ENCODE results near the gene TEAD2. TPM values are rescaled to one million over a fixed set of nuclear protein-coding genes. Genes with fewer than 3 reads are reported as not detected.

The TEAD2 gene
- polyA plus RNA-seq, 1 donor from 2014 or later, result 1.0 TPM

GRCh38 chr19:49340069-49340864, 21.9 kb downstream of the TEAD2 start:
- Histone ChIP-seq H3K9ac (ENCODE audit: low read length) (no peak overlapping the region), H3K27ac (ENCODE audit: low read length) (no peak overlapping the region), H3K9me3 (ENCODE audit: low read length) (no peaks in the 10 kb centered on the region), H3K27me3 (ENCODE audit: insufficient read depth, low read depth, low read length) (no peaks in the 10 kb centered on the region), H4K20me1 (ENCODE audit: insufficient read depth) (no peaks in the 10 kb centered on the region), H3F3A (ENCODE audit: insufficient read depth, low read length, poor library complexity, severe bottlenecking) (no peaks in the 10 kb centered on the region), H3K79me2 (replicated peaks; ENCODE audit: insufficient read depth, low read length) (no peaks in the 10 kb centered on the region), H3K4me2 (ENCODE audit: low read length) (no peak overlapping the region), H2AFZ (ENCODE audit: low read depth, low read length) (no peak overlapping the region), H3K9me2 (ENCODE audit: insufficient read depth, low read length) (no peaks in the 10 kb centered on the region), H3K36me3 (ENCODE audit: insufficient read depth, low read length) (no peaks in the 10 kb centered on the region), H3K4me3 (ENCODE audit: low read length) (no peak overlapping the region)
- TF ChIP-seq CTCF (IDR thresholded peaks at IDR 0.05; ENCODE audit: poor library complexity, severe bottlenecking) (no peak), EP300 (conservative IDR thresholded peaks at IDR 0.05; ENCODE audit: poor library complexity, severe bottlenecking) (no peak), EZH2 (IDR thresholded peaks at IDR 0.05; ENCODE audit: borderline replicate concordance, insufficient read depth, low read length, poor library complexity, severe bottlenecking) (no peak), SMC3 (conservative IDR thresholded peaks at IDR 0.05; ENCODE audit: poor library complexity) (no peak), RAD21 (conservative IDR thresholded peaks at IDR 0.05) (no peak), REST (IDR thresholded peaks at IDR 0.05; ENCODE audit: borderline replicate concordance) (no peak), TAF1 (IDR thresholded peaks at IDR 0.05; ENCODE audit: low read depth) (no peak), MXI1 (conservative IDR thresholded peaks at IDR 0.05; ENCODE audit: poor library complexity, severe bottlenecking) (no peak), POLR2AphosphoS5 (IDR thresholded peaks at IDR 0.05) (no peak)

GRCh38 chr19:49339301-49340068, 22.7 kb downstream of the TEAD2 start:
- Histone ChIP-seq H3K27ac (ENCODE audit: low read length) (no peak overlapping the region), H3K9me3 (ENCODE audit: low read length) (no peaks in the 10 kb centered on the region), H3K4me2 (ENCODE audit: low read length) (no peak overlapping the region), H3K79me2 (replicated peaks; ENCODE audit: insufficient read depth, low read length) (no peaks in the 10 kb centered on the region), H3F3A (ENCODE audit: insufficient read depth, low read length, poor library complexity, severe bottlenecking) (no peaks in the 10 kb centered on the region), H4K20me1 (ENCODE audit: insufficient read depth) (no peaks in the 10 kb centered on the region), H3K9me2 (ENCODE audit: insufficient read depth, low read length) (no peaks in the 10 kb centered on the region), H2AFZ (ENCODE audit: low read depth, low read length) (peak overlapping the region; percentile 21), H3K36me3 (ENCODE audit: insufficient read depth, low read length) (no peaks in the 10 kb centered on the region), H3K9ac (ENCODE audit: low read length) (no peak overlapping the region), H3K27me3 (ENCODE audit: insufficient read depth, low read depth, low read length) (no peaks in the 10 kb centered on the region), H3K4me3 (ENCODE audit: low read length) (peak overlapping the region; percentile 59)
- TF ChIP-seq POLR2AphosphoS5 (IDR thresholded peaks at IDR 0.05), result no peak
- TF ChIP-seq TAF1 (IDR thresholded peaks at IDR 0.05; ENCODE audit: low read depth), result no peak
- TF ChIP-seq EP300 (conservative IDR thresholded peaks at IDR 0.05; ENCODE audit: poor library complexity, severe bottlenecking), result no peak
- TF ChIP-seq SMC3 (conservative IDR thresholded peaks at IDR 0.05; ENCODE audit: poor library complexity), result no peak
- no peak for TF ChIP-seq EZH2 (IDR thresholded peaks at IDR 0.05; ENCODE audit: borderline replicate concordance, insufficient read depth, low read length, poor library complexity, severe bottlenecking)
- TF ChIP-seq CTCF (IDR thresholded peaks at IDR 0.05; ENCODE audit: poor library complexity, severe bottlenecking), result no peak
- TF ChIP-seq MXI1 (conservative IDR thresholded peaks at IDR 0.05; ENCODE audit: poor library complexity, severe bottlenecking), result no peak
- no peak for TF ChIP-seq REST (IDR thresholded peaks at IDR 0.05; ENCODE audit: borderline replicate concordance)
- TF ChIP-seq RAD21 (conservative IDR thresholded peaks at IDR 0.05), result no peak

Measured in neural cell (in vitro differentiated cells).